Liver (tissue), 3 donors: ENCODE results near the gene ZDHHC14.

ENCODE experiments used
- EGR1 ChIP-seq, 2 donors: IDR thresholded peaks; 2 replicates each; pipeline ENCODE4 v1.6.1; 2016 to 2018; ENCODE audit warnings: antibody characterized with exemption in 2 of 2, low read depth in 2 of 2
- FOXA1 ChIP-seq: IDR thresholded peaks from 2 replicates; pipeline ENCODE4 v1.6.1; 2016; ENCODE audit warnings: antibody characterized with exemption
- GABPA ChIP-seq, 2 donors: IDR thresholded peaks in 1 of 2; conservative IDR thresholded peaks in 1 of 2; 2 replicates each; pipeline ENCODE4 v1.6.1; 2016; ENCODE audit warnings: antibody characterized with exemption in 2 of 2, mild to moderate bottlenecking in 1 of 2, moderate library complexity in 1 of 2
- HNF4A ChIP-seq, 2 donors: conservative IDR thresholded peaks; 2 replicates each; pipeline ENCODE4 v1.6.1; 2016; ENCODE audit warnings: antibody characterized with exemption in 2 of 2, mild to moderate bottlenecking in 2 of 2
- HNF4G ChIP-seq: IDR thresholded peaks from 2 replicates; pipeline ENCODE4 v1.6.1; 2016; ENCODE audit warnings: antibody characterized with exemption
- JUND ChIP-seq, 2 donors: IDR thresholded peaks; 2 replicates each; pipeline ENCODE4 v1.6.1; 2016; ENCODE audit warnings: antibody characterized with exemption in 2 of 2
- RAD21 ChIP-seq, 2 donors: IDR thresholded peaks; 2 replicates each; pipeline ENCODE4 v1.6.1; 2016; ENCODE audit warnings: antibody characterized with exemption in 2 of 2, mild to moderate bottlenecking in 2 of 2
- RXRA ChIP-seq, 2 donors: IDR thresholded peaks; 2 replicates each; pipeline ENCODE4 v1.6.1; 2017 to 2018; ENCODE audit warnings: antibody characterized with exemption in 2 of 2, mild to moderate bottlenecking in 1 of 2
- SP1 ChIP-seq: IDR thresholded peaks from 2 replicates; pipeline ENCODE4 v1.6.1; 2018; ENCODE audit warnings: antibody characterized with exemption, mild to moderate bottlenecking
- TAF1 ChIP-seq: conservative IDR thresholded peaks from 2 replicates; pipeline ENCODE4 v1.6.1; 2016; ENCODE audit warnings: antibody characterized with exemption, mild to moderate bottlenecking
- YY1 ChIP-seq: IDR thresholded peaks from 2 replicates; pipeline ENCODE4 v1.6.1; 2016; ENCODE audit warnings: antibody characterized with exemption, mild to moderate bottlenecking
- TF ChIP-seq, protein P1 (sequence below): fragments of 150-350 bp; IDR thresholded peaks from 2 replicates; pipeline ENCODE4 v1.5.1; 2017; ENCODE audit warnings: improper control_type of control experiment, low read depth, low read length; ENCODE audit not compliant: missing input control
- TF ChIP-seq, protein P2 (sequence below): IDR thresholded peaks from 2 replicates; pipeline ENCODE4 v1.6.1; 2016; ENCODE audit warnings: antibody characterized with exemption
- TF ChIP-seq, protein P3 (sequence below): IDR thresholded peaks from 2 replicates; pipeline ENCODE4 v1.6.1; 2016; ENCODE audit warnings: antibody characterized with exemption, mild to moderate bottlenecking
- donor health status: healthy.
- donor health status: healthy.

DNA sequence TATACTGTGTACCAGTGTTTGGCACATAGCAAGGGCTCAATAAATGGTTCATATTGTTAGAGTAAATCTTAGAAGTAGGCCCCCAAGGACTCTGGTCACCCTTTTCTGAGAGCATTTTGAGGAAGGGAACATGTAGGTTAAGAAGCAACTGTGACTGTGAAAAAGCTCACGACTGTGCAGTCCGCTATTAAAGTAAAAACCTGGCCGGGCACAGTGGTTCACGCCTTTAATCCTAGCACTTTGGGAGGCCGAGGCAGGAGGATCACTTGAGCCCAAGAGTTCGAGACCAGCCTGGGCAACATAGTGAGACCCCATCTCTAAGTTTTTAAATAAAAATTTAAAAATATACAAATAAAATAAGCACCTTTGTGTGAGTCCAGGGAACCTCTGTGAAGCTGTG lies 5.0 kb downstream of the ZDHHC14 start:
- no peak for TF ChIP-seq SP1
- TF ChIP-seq HNF4G: no peak
- TF ChIP-seq, protein P1, sequence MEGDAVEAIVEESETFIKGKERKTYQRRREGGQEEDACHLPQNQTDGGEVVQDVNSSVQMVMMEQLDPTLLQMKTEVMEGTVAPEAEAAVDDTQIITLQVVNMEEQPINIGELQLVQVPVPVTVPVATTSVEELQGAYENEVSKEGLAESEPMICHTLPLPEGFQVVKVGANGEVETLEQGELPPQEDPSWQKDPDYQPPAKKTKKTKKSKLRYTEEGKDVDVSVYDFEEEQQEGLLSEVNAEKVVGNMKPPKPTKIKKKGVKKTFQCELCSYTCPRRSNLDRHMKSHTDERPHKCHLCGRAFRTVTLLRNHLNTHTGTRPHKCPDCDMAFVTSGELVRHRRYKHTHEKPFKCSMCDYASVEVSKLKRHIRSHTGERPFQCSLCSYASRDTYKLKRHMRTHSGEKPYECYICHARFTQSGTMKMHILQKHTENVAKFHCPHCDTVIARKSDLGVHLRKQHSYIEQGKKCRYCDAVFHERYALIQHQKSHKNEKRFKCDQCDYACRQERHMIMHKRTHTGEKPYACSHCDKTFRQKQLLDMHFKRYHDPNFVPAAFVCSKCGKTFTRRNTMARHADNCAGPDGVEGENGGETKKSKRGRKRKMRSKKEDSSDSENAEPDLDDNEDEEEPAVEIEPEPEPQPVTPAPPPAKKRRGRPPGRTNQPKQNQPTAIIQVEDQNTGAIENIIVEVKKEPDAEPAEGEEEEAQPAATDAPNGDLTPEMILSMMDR: no peak
- no peak for TF ChIP-seq YY1
- TF ChIP-seq JUND (IDR thresholded peaks at IDR 0.05): no peak
- no peak for TF ChIP-seq GABPA (IDR thresholded peaks at IDR 0.05 in 1 of 2, conservative IDR thresholded peaks at IDR 0.05 in 1 of 2)
- TF ChIP-seq, protein P2, sequence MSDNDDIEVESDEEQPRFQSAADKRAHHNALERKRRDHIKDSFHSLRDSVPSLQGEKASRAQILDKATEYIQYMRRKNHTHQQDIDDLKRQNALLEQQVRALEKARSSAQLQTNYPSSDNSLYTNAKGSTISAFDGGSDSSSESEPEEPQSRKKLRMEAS: no peak
- no peak for TF ChIP-seq RAD21 (IDR thresholded peaks at IDR 0.05)
- no peak for TF ChIP-seq FOXA1
- TF ChIP-seq HNF4A (conservative IDR thresholded peaks at IDR 0.05): no peak
- TF ChIP-seq, protein P3, sequence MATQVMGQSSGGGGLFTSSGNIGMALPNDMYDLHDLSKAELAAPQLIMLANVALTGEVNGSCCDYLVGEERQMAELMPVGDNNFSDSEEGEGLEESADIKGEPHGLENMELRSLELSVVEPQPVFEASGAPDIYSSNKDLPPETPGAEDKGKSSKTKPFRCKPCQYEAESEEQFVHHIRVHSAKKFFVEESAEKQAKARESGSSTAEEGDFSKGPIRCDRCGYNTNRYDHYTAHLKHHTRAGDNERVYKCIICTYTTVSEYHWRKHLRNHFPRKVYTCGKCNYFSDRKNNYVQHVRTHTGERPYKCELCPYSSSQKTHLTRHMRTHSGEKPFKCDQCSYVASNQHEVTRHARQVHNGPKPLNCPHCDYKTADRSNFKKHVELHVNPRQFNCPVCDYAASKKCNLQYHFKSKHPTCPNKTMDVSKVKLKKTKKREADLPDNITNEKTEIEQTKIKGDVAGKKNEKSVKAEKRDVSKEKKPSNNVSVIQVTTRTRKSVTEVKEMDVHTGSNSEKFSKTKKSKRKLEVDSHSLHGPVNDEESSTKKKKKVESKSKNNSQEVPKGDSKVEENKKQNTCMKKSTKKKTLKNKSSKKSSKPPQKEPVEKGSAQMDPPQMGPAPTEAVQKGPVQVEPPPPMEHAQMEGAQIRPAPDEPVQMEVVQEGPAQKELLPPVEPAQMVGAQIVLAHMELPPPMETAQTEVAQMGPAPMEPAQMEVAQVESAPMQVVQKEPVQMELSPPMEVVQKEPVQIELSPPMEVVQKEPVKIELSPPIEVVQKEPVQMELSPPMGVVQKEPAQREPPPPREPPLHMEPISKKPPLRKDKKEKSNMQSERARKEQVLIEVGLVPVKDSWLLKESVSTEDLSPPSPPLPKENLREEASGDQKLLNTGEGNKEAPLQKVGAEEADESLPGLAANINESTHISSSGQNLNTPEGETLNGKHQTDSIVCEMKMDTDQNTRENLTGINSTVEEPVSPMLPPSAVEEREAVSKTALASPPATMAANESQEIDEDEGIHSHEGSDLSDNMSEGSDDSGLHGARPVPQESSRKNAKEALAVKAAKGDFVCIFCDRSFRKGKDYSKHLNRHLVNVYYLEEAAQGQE: no peak
- TF ChIP-seq TAF1: no peak
- no peak for TF ChIP-seq EGR1 (IDR thresholded peaks at IDR 0.05; ENCODE audit: low read depth in 2 of 2)
- no peak for TF ChIP-seq RXRA (IDR thresholded peaks at IDR 0.05)
